ENCODE results near the gene TRAPPC10. TPM values are rescaled to one million over a fixed set of nuclear protein-coding genes. Genes with fewer than 3 reads are reported as not detected.
A peak's percentile ranks its signal among the peaks of the same experiment; 100 is the strongest.
"Not testable (repeated sequence)": the region's sequence is repeated elsewhere in the genome, so short reads cannot be mapped to it uniquely, and the experiment has no call there.

The TRAPPC10 gene
- total and polyA plus RNA-seq, 2 donors = 14.0 to 22.4 TPM

- H3K4me1 ChIP-seq (ENCODE audit: control insufficient read depth in 2 of 2, insufficient read depth in 2 of 2, low read length in 2 of 2); H3K27ac ChIP-seq (ENCODE audit: low read depth in 1 of 2, low read length in 1 of 2); H3K4me3 ChIP-seq (ENCODE audit: low read length in 2 of 2); DNase-seq (ENCODE audit: low read depth in 6 of 9, low spot score in 9 of 9); H3K9me3 ChIP-seq (ENCODE audit: control insufficient read depth in 2 of 2, insufficient read depth in 1 of 2, low read length in 1 of 2); H3K27me3 ChIP-seq (ENCODE audit: control insufficient read depth in 2 of 2, insufficient read depth in 1 of 2, low read length in 1 of 2); H3K36me3 ChIP-seq (ENCODE audit: control insufficient read depth in 2 of 2, insufficient read depth in 2 of 2, low read length in 1 of 2): not testable (repeated sequence)
- WGBS = no CpG with 5 or more reads among the region's 10 CpGs
Observed at GRCh38 chr21:44122131-44122530, 110.0 kb downstream of the TRAPPC10 start.

GRCh38 chr21:44127827-44128226, 115.7 kb downstream of the TRAPPC10 start:
- H3K4me3 ChIP-seq (ENCODE audit: low read length in 2 of 2); H3K4me1 ChIP-seq (ENCODE audit: control insufficient read depth in 2 of 2, insufficient read depth in 2 of 2, low read length in 2 of 2); H3K9me3 ChIP-seq (ENCODE audit: control insufficient read depth in 2 of 2, insufficient read depth in 1 of 2, low read length in 1 of 2); H3K27ac ChIP-seq (ENCODE audit: low read depth in 1 of 2, low read length in 1 of 2); H3K27me3 ChIP-seq (ENCODE audit: control insufficient read depth in 2 of 2, insufficient read depth in 1 of 2, low read length in 1 of 2); H3K36me3 ChIP-seq (ENCODE audit: control insufficient read depth in 2 of 2, insufficient read depth in 2 of 2, low read length in 1 of 2); DNase-seq (ENCODE audit: low read depth in 6 of 9, low spot score in 9 of 9): not testable (repeated sequence)
- no CpG with 5 or more reads among the region's 19 CpGs for WGBS

- not testable (repeated sequence) for H3K4me1 ChIP-seq (ENCODE audit: control insufficient read depth in 2 of 2, insufficient read depth in 2 of 2, low read length in 2 of 2); H3K27ac ChIP-seq (ENCODE audit: low read depth in 1 of 2, low read length in 1 of 2); H3K27me3 ChIP-seq (ENCODE audit: control insufficient read depth in 2 of 2, insufficient read depth in 1 of 2, low read length in 1 of 2); DNase-seq (ENCODE audit: low read depth in 6 of 9, low spot score in 9 of 9); H3K9me3 ChIP-seq (ENCODE audit: control insufficient read depth in 2 of 2, insufficient read depth in 1 of 2, low read length in 1 of 2); H3K36me3 ChIP-seq (ENCODE audit: control insufficient read depth in 2 of 2, insufficient read depth in 2 of 2, low read length in 1 of 2)
- WGBS = 0% methylated on average over 1 of the region's 35 CpGs
- peak overlapping the region in 1 of 2 donors; percentile 39 for H3K4me3 ChIP-seq (ENCODE audit: low read length in 2 of 2)
Observed at GRCh38 chr21:44133715-44134057, 121.6 kb downstream of the TRAPPC10 start.

GRCh38 chr21:44134732-44135131, 122.6 kb downstream of the TRAPPC10 start:
- not testable (repeated sequence) for H3K9me3 ChIP-seq (ENCODE audit: control insufficient read depth in 2 of 2, insufficient read depth in 1 of 2, low read length in 1 of 2); H3K4me3 ChIP-seq (ENCODE audit: low read length in 2 of 2); H3K27me3 ChIP-seq (ENCODE audit: control insufficient read depth in 2 of 2, insufficient read depth in 1 of 2, low read length in 1 of 2); DNase-seq (ENCODE audit: low read depth in 6 of 9, low spot score in 9 of 9); H3K4me1 ChIP-seq (ENCODE audit: control insufficient read depth in 2 of 2, insufficient read depth in 2 of 2, low read length in 2 of 2); H3K27ac ChIP-seq (ENCODE audit: low read depth in 1 of 2, low read length in 1 of 2); H3K36me3 ChIP-seq (ENCODE audit: control insufficient read depth in 2 of 2, insufficient read depth in 2 of 2, low read length in 1 of 2)
- no CpG with 5 or more reads among the region's 8 CpGs for WGBS

- H3K4me3 ChIP-seq (ENCODE audit: low read length in 2 of 2); DNase-seq (ENCODE audit: low read depth in 6 of 9, low spot score in 9 of 9); H3K4me1 ChIP-seq (ENCODE audit: control insufficient read depth in 2 of 2, insufficient read depth in 2 of 2, low read length in 2 of 2); H3K36me3 ChIP-seq (ENCODE audit: control insufficient read depth in 2 of 2, insufficient read depth in 2 of 2, low read length in 1 of 2); H3K9me3 ChIP-seq (ENCODE audit: control insufficient read depth in 2 of 2, insufficient read depth in 1 of 2, low read length in 1 of 2); H3K27ac ChIP-seq (ENCODE audit: low read depth in 1 of 2, low read length in 1 of 2); H3K27me3 ChIP-seq (ENCODE audit: control insufficient read depth in 2 of 2, insufficient read depth in 1 of 2, low read length in 1 of 2): not testable (repeated sequence)
- no CpG with 5 or more reads among the region's 15 CpGs for whole genome bisulfite sequencing
Observed at GRCh38 chr21:44138039-44138438, 125.9 kb downstream of the TRAPPC10 start.

GRCh38 chr21:44139787-44140551, 127.9 kb downstream of the TRAPPC10 start:
- H3K36me3 ChIP-seq (ENCODE audit: control insufficient read depth in 2 of 2, insufficient read depth in 2 of 2, low read length in 1 of 2); H3K9me3 ChIP-seq (ENCODE audit: control insufficient read depth in 2 of 2, insufficient read depth in 1 of 2, low read length in 1 of 2); H3K4me3 ChIP-seq (ENCODE audit: low read length in 2 of 2); DNase-seq (ENCODE audit: low read depth in 6 of 9, low spot score in 9 of 9); H3K27me3 ChIP-seq (ENCODE audit: control insufficient read depth in 2 of 2, insufficient read depth in 1 of 2, low read length in 1 of 2); H3K4me1 ChIP-seq (ENCODE audit: control insufficient read depth in 2 of 2, insufficient read depth in 2 of 2, low read length in 2 of 2): not testable (repeated sequence)
- 64% methylated on average over 10 of the region's 30 CpGs for WGBS
- H3K27ac ChIP-seq (ENCODE audit: low read depth in 1 of 2, low read length in 1 of 2) = peak overlapping the region; percentile 52 to 60

- H3K27me3 ChIP-seq (ENCODE audit: control insufficient read depth in 2 of 2, insufficient read depth in 1 of 2, low read length in 1 of 2); DNase-seq (ENCODE audit: low read depth in 6 of 9, low spot score in 9 of 9); H3K27ac ChIP-seq (ENCODE audit: low read depth in 1 of 2, low read length in 1 of 2); H3K36me3 ChIP-seq (ENCODE audit: control insufficient read depth in 2 of 2, insufficient read depth in 2 of 2, low read length in 1 of 2); H3K4me3 ChIP-seq (ENCODE audit: low read length in 2 of 2); H3K9me3 ChIP-seq (ENCODE audit: control insufficient read depth in 2 of 2, insufficient read depth in 1 of 2, low read length in 1 of 2); H3K4me1 ChIP-seq (ENCODE audit: control insufficient read depth in 2 of 2, insufficient read depth in 2 of 2, low read length in 2 of 2): not testable (repeated sequence)
- WGBS = no CpG with 5 or more reads among the region's 18 CpGs
Observed at GRCh38 chr21:44140552-44140932, 128.4 kb downstream of the TRAPPC10 start.

GRCh38 chr21:44142470-44142869, 130.4 kb downstream of the TRAPPC10 start:
- not testable (repeated sequence) for H3K36me3 ChIP-seq (ENCODE audit: control insufficient read depth in 2 of 2, insufficient read depth in 2 of 2, low read length in 1 of 2); DNase-seq (ENCODE audit: low read depth in 6 of 9, low spot score in 9 of 9); H3K9me3 ChIP-seq (ENCODE audit: control insufficient read depth in 2 of 2, insufficient read depth in 1 of 2, low read length in 1 of 2); H3K4me1 ChIP-seq (ENCODE audit: control insufficient read depth in 2 of 2, insufficient read depth in 2 of 2, low read length in 2 of 2); H3K27ac ChIP-seq (ENCODE audit: low read depth in 1 of 2, low read length in 1 of 2); H3K4me3 ChIP-seq (ENCODE audit: low read length in 2 of 2); H3K27me3 ChIP-seq (ENCODE audit: control insufficient read depth in 2 of 2, insufficient read depth in 1 of 2, low read length in 1 of 2)
- 85% methylated on average over 7 of the region's 10 CpGs for WGBS

GRCh38 chr21:44143380-44143779, 131.3 kb downstream of the TRAPPC10 start:
- H3K27me3 ChIP-seq (ENCODE audit: control insufficient read depth in 2 of 2, insufficient read depth in 1 of 2, low read length in 1 of 2); DNase-seq (ENCODE audit: low read depth in 6 of 9, low spot score in 9 of 9): not testable (repeated sequence)

More at GRCh38 chr21:44143380-44143779, 131.3 kb downstream of the TRAPPC10 start:
- H3K4me1 ChIP-seq (ENCODE audit: control insufficient read depth in 2 of 2, insufficient read depth in 2 of 2, low read length in 2 of 2); H3K27ac ChIP-seq (ENCODE audit: low read depth in 1 of 2, low read length in 1 of 2); H3K36me3 ChIP-seq (ENCODE audit: control insufficient read depth in 2 of 2, insufficient read depth in 2 of 2, low read length in 1 of 2); H3K9me3 ChIP-seq (ENCODE audit: control insufficient read depth in 2 of 2, insufficient read depth in 1 of 2, low read length in 1 of 2); H3K4me3 ChIP-seq (ENCODE audit: low read length in 2 of 2): not testable (repeated sequence)
- WGBS = 17% methylated on average over 3 of the region's 17 CpGs

Measured in thymus (tissue), 11 donors.